T-cell (primary cell): ENCODE results near the gene RIF1. TPM values are rescaled to one million over a fixed set of nuclear protein-coding genes. Genes with fewer than 3 reads are reported as not detected.
A peak's percentile ranks its signal among the peaks of the same experiment; 100 is the strongest.
"Not testable (repeated sequence)": the region's sequence is repeated elsewhere in the genome, so short reads cannot be mapped to it uniquely, and the experiment has no call there.

Source experiments
- ATAC-seq, 4 experiments: fragments of 200-7000 bp in 3 of 4; fragments of 150-1000 bp in 1 of 4; cut with Tn5 transposase; replicated peaks in 1 of 4; 1 replicate in 3 of 4; 2 replicates in 1 of 4; pipeline ENCODE4 v1.10.0; 2021; ENCODE audit warnings: moderate library complexity in 3 of 4, mild to moderate bottlenecking in 2 of 4, moderate number of reproducible peaks in 1 of 4
- CTCF ChIA-PET, 2 donors: fragments of 300-600 bp; sonication (Branson Sonifier 250); formaldehyde crosslinking; loops; one replicate each; lab custom pipeline; 2022; ENCODE audit warnings: antibody characterized with exemption in 2 of 2; lab: Charles Lee
- POLR2A ChIA-PET, 2 donors: fragments of 300-600 bp; sonication (Branson Sonifier 250); formaldehyde crosslinking; loops; one replicate each; lab custom pipeline; 2022; ENCODE audit warnings: antibody characterized with exemption in 2 of 2; lab: Charles Lee
- DNase-seq, 35 experiments: peaks; one replicate each; pipeline versions ENCODE4 v3.0.0 to v3.0.0-alpha.2; 2013 to 2023
- H3K27ac ChIP-seq: one replicate; pipeline ENCODE4 v1.5.1; 2013; ENCODE audit warnings: low read length
- H3K27me3 ChIP-seq, 2 experiments: replicated peaks in 1 of 2; 1 replicate in 1 of 2; 2 replicates in 1 of 2; pipeline versions ENCODE4 v1.6.1 to v1.7.0; 2013; ENCODE audit warnings: low read length in 1 of 2, mixed read lengths in 1 of 2; ENCODE audit not compliant: control insufficient read depth in 2 of 2, insufficient read depth in 2 of 2; ENCODE audit errors: extremely low read depth in 1 of 2
- H3K36me3 ChIP-seq, 2 donors: 1 replicate in 1 of 2; 2 replicates in 1 of 2; pipeline versions ENCODE4 v1.6.1 to v1.7.0; 2013; ENCODE audit warnings: low read length in 1 of 2; ENCODE audit not compliant: control insufficient read depth in 2 of 2, insufficient read depth in 1 of 2; ENCODE audit errors: extremely low read depth in 1 of 2
- H3K4me1 ChIP-seq, 2 experiments: 1 replicate in 1 of 2; 2 replicates in 1 of 2; pipeline versions ENCODE4 v1.6.1 to v1.7.0; 2013; ENCODE audit warnings: low read length in 2 of 2, mixed read lengths in 1 of 2; ENCODE audit not compliant: insufficient read depth in 2 of 2, control insufficient read depth in 1 of 2; ENCODE audit errors: extremely low read depth in 1 of 2
- H3K4me3 ChIP-seq, 2 donors: 1 replicate in 1 of 2; 2 replicates in 1 of 2; pipeline versions ENCODE4 v1.5.1 to v1.7.0; 2013; ENCODE audit warnings: mild to moderate bottlenecking in 2 of 2, low read length in 1 of 2, moderate library complexity in 1 of 2; ENCODE audit not compliant: control insufficient read depth in 1 of 2; ENCODE audit errors: extremely low read depth in 1 of 2
- H3K9me3 ChIP-seq: 2 replicates; pipeline ENCODE4 v1.7.0; 2013
- H3K27ac Mint-ChIP-seq, 2 donors: one replicate each; pipeline ENCODE4 v1.8.0; 2020 to 2021; ENCODE audit warnings: mild to moderate bottlenecking in 2 of 2, mixed read lengths in 2 of 2
- H3K27me3 Mint-ChIP-seq, 2 donors: one replicate each; pipeline ENCODE4 v1.8.0; 2021 to 2022; ENCODE audit warnings: mixed read lengths in 2 of 2
- H3K36me3 Mint-ChIP-seq: one replicate; pipeline ENCODE4 v1.8.0; 2021; ENCODE audit warnings: mixed read lengths
- H3K4me1 Mint-ChIP-seq, 3 donors: one replicate each; pipeline ENCODE4 v1.8.0; 2020 to 2022; ENCODE audit warnings: mixed read lengths in 3 of 3, mild to moderate bottlenecking in 1 of 3
- H3K4me3 Mint-ChIP-seq, 3 donors: one replicate each; pipeline ENCODE4 v1.8.0; 2020 to 2022; ENCODE audit warnings: mild to moderate bottlenecking in 3 of 3, mixed read lengths in 3 of 3, moderate library complexity in 3 of 3
- H3K9me3 Mint-ChIP-seq, 3 donors: one replicate each; pipeline ENCODE4 v1.8.0; 2020 to 2022; ENCODE audit warnings: mixed read lengths in 3 of 3
- WGBS: methylation state at CpG from one replicate; pipeline ENCODE4 v1.1.5; 2013; ENCODE audit warnings: missing lambda C conversion rate; ENCODE audit not compliant: insufficient coverage; 5-methylcytosine and 5-hydroxymethylcytosine counted together
- total RNA-seq, 35 experiments: library from RNA in 6 of 35; stranded (reverse) in 6 of 35; fragments of 120-200 nt in 1 of 35; gene quantifications; one replicate each; pipeline versions ENCODE4 v1.2.1 to v1.2.4 and lab custom pipeline; 2013 to 2026

Gene RIF1
- total RNA-seq, 5 donors from 2014 or later (not counting 1 experiment from before 2014, with no cell fraction given): 46.6 to 68.3 (median 58.3) TPM

GRCh38 chr2:151408788-151409600 lies 708 bp upstream of the RIF1 start:
- peak overlapping the region; percentile 90 to 92 for H3K27ac Mint-ChIP-seq
- Histone ChIP-seq H3K27ac (peak overlapping the region; percentile 88), H3K9me3 (no peaks in the 10 kb centered on the region), H3K4me1 (peaks cover 11 to 13% of the 10 kb centered on the region in 2 experiments), H3K27me3 (no peaks in the 10 kb centered on the region), H3K36me3 (peaks cover 0 to 14% of the 10 kb centered on the region in 2 donors), H3K4me3 (peak overlapping the region; percentile 94 to 96)
- H3K4me3 Mint-ChIP-seq: peak overlapping the region; percentile 94 to 97 (median 97)
- peaks cover 31 to 34% (median 33%) of the 10 kb centered on the region in 3 donors for H3K4me1 Mint-ChIP-seq
- POLR2A ChIA-PET: interaction anchor here (0.5 to 0.6 kb wide), 4 partner anchors 10 to 168 kb away, joined by 3 to 8 read pairs (median 4); no protein-coding TSS in a partner anchor
- H3K9me3 Mint-ChIP-seq: no peaks in the 10 kb centered on the region
- H3K36me3 Mint-ChIP-seq: peaks cover 4% of the 10 kb centered on the region
- H3K27me3 Mint-ChIP-seq: peaks cover 0 to 1% of the 10 kb centered on the region in 2 donors
- CTCF ChIA-PET: interaction anchor here (0.8 to 1.6 kb wide), 3 partner anchors 12 to 1814 kb away, joined by 3 to 6 read pairs (median 4); no protein-coding TSS in a partner anchor
- DNase-seq (peak in 1 of 35 experiments; percentile 1), ATAC-seq (no peak)
- WGBS: 96% methylated on average over 12 of the region's 25 CpGs

DNA sequence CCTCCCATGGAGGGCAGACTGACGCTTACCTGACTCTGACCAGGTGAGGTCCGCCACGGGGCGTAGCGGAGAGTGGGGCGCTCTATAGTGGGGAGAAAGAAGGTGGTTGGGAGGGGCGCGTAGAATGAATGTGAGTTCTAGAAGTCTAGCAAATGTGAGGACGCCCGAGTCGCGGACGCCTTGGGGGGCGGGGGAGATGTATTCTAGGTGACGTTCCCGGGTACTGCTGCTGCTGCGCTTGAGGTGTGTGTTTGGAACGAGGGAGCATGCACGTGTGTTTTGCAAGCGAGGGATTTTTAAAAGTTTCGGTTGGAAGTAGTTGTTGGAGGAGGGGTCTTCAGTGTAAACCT lies 758 bp downstream of the RIF1 start:
- Histone ChIP-seq H3K4me3 (peak overlapping the region; percentile 94 to 96), H3K9me3 (no peaks in the 10 kb centered on the region), H3K27me3 (no peaks in the 10 kb centered on the region), H3K36me3 (peaks cover 0 to 25% of the 10 kb centered on the region in 2 donors), H3K4me1 (peaks cover 11 to 13% of the 10 kb centered on the region in 2 experiments), H3K27ac (peak overlapping the region; percentile 88)
- peak overlapping the region; percentile 94 to 97 (median 97) for H3K4me3 Mint-ChIP-seq
- H3K27ac Mint-ChIP-seq: peak overlapping the region; percentile 90 to 92
- under 1% methylated on average over 20 of the region's 21 CpGs for WGBS
- H3K27me3 Mint-ChIP-seq: peaks cover 0 to 1% of the 10 kb centered on the region in 2 donors
- CTCF ChIA-PET: interaction anchor here (0.6 to 1.6 kb wide), 9 partner anchors 13 to 1824 kb away, joined by 3 to 16 read pairs (median 5); no protein-coding TSS in a partner anchor
- H3K36me3 Mint-ChIP-seq: peaks cover 4% of the 10 kb centered on the region
- ATAC-seq (peak; percentile 57 to 63 (median 58)), DNase-seq (peak in 33 of 35 experiments; percentile 4 to 57 (median 30))
- POLR2A ChIA-PET: interaction anchor here (0.6 to 0.7 kb wide), 4 partner anchors 22 to 1276 kb away, joined by 4 to 12 read pairs (median 6); no protein-coding TSS in a partner anchor
- peaks cover 31 to 37% (median 36%) of the 10 kb centered on the region in 3 donors for H3K4me1 Mint-ChIP-seq
- no peaks in the 10 kb centered on the region for H3K9me3 Mint-ChIP-seq

DNA sequence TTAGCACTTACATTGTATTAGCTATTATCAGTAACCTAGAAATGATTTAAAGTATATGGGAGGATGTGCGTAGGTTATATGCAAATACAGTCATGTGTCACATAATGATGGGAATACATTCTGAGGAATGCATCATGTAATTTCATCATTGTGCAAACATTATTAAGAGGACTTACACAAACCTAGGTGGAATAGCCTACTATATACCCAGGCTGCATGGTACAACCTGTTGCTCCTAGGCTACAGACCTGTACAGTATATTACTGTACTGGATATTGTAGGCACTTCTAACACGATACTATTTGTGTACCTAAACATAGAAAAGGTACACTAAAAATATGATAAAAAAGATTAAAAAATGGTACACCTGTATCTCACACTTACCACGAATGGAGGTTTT lies 7.9 kb downstream of the RIF1 start:
- ChIA-PET POLR2A (no interaction called here), CTCF (interaction anchor here in 1 of 2 donors (0.6 kb wide), 1 partner anchor 127 kb away, joined by 4 read pairs; no protein-coding TSS in a partner anchor)
- WGBS: no CpG with 5 or more reads among the region's 3 CpGs
- Histone ChIP-seq H3K9me3 (no peaks in the 10 kb centered on the region), H3K4me1 (peaks cover 0 to 2% of the 10 kb centered on the region in 2 experiments), H3K4me3 (no peak overlapping the region), H3K27me3 (no peaks in the 10 kb centered on the region), H3K36me3 (peaks cover 2 to 74% of the 10 kb centered on the region in 2 donors), H3K27ac (no peak overlapping the region)
- Mint-ChIP-seq H3K27ac (no peak overlapping the region), H3K4me1 (peaks cover 19 to 32% (median 28%) of the 10 kb centered on the region in 3 donors), H3K9me3 (no peaks in the 10 kb centered on the region), H3K36me3 (peaks cover 38% of the 10 kb centered on the region), H3K4me3 (no peak overlapping the region), H3K27me3 (no peaks in the 10 kb centered on the region)
- no peak for ATAC-seq
- no peak for DNase-seq

DNA sequence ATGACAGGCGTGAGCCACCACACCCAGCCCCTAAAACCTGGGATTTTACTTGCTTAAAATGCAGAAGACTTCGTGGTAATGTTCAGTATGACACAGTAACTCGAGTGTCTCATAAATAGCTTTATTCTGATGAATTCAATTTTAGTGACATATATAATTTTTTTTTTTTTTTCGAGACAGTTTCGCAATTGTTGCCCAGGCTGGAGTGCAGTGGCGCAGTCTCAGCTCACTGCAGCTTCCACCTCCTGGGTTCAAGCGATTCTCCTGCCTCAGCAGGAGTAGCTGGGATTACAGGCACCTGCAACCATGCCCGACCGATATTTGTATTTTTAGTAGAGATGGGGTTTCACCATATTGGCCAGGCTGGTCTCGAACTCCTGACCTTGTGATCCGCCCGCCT lies 12.0 kb downstream of the RIF1 start:
- 83% methylated on average over 2 of the region's 12 CpGs for WGBS
- not testable (repeated sequence) for H3K27me3 Mint-ChIP-seq, H3K4me1 ChIP-seq, H3K9me3 ChIP-seq, H3K27me3 ChIP-seq, DNase-seq, H3K9me3 Mint-ChIP-seq, H3K4me3 ChIP-seq, ATAC-seq, H3K27ac ChIP-seq, H3K4me3 Mint-ChIP-seq
- peaks cover 55% of the 10 kb centered on the region for H3K36me3 Mint-ChIP-seq
- H3K27ac Mint-ChIP-seq: peak overlapping the region; percentile 53 to 71
- peaks cover 2 to 57% of the 10 kb centered on the region in 2 donors for H3K36me3 ChIP-seq
- peaks cover 40 to 48% (median 43%) of the 10 kb centered on the region in 3 donors for H3K4me1 Mint-ChIP-seq
- CTCF ChIA-PET: interaction anchor here (0.6 to 2.3 kb wide), 4 partner anchors 12 to 21 kb away, joined by 3 to 9 read pairs (median 4); partner anchors contain the start of gene RIF1 (in 1 of the 2)
- POLR2A ChIA-PET: interaction anchor here in 1 of 2 donors (0.5 kb wide), 1 partner anchor 1840 kb away, joined by 3 read pairs; no protein-coding TSS in a partner anchor

- CTCF ChIA-PET: interaction anchor here (0.6 to 2.3 kb wide), 5 partner anchors 13 to 19 kb away, joined by 3 to 9 read pairs (median 4); partner anchors contain the start of gene RIF1 (in 1 of the 2)
- WGBS: 60% methylated on average over 3 of the region's 3 CpGs
- Histone ChIP-seq H3K4me1 (peaks cover 8% of the 10 kb centered on the region in 2 experiments), H3K27ac (peak overlapping the region; percentile 48), H3K9me3 (no peaks in the 10 kb centered on the region), H3K27me3 (no peaks in the 10 kb centered on the region), H3K4me3 (no peak overlapping the region), H3K36me3 (peaks cover 2 to 52% of the 10 kb centered on the region in 2 donors)
- Mint-ChIP-seq H3K4me1 (peaks cover 39 to 45% (median 40%) of the 10 kb centered on the region in 3 donors), H3K27ac (peak overlapping the region; percentile 93 to 94), H3K36me3 (peaks cover 49% of the 10 kb centered on the region), H3K4me3 (peak overlapping the region in 2 of 3 donors; percentile 15 to 52), H3K9me3 (no peaks in the 10 kb centered on the region), H3K27me3 (no peaks in the 10 kb centered on the region)
- POLR2A ChIA-PET: interaction anchor here in 1 of 2 donors (0.6 kb wide), 1 partner anchor 25 kb away, joined by 3 read pairs; no protein-coding TSS in a partner anchor
- DNase-seq (peak in 1 of 35 experiments; percentile 20), ATAC-seq (no peak)
These were observed 13.3 kb downstream of the RIF1 start for GRCh38 chr2:151422917-151423439.
